Breast epithelium (tissue), 4 donors: Measurements from ENCODE around the gene COL23A1. TPM values are rescaled to one million over a fixed set of nuclear protein-coding genes. Genes with fewer than 3 reads are reported as not detected.

Experiments
- DNase-seq, 2 donors: peaks; one replicate each; pipeline ENCODE4 v3.0.0-alpha.2; 2019; ENCODE audit warnings: low spot score in 2 of 2
- H3K27ac ChIP-seq, 2 donors: fragments of 200-600 bp; sonication (generic) in 1 of 2; one replicate each; pipeline ENCODE4 v1.5.1; 2016 to 2019; ENCODE audit warnings: mild to moderate bottlenecking in 1 of 2
- H3K27me3 ChIP-seq, 2 donors: fragments of 200-600 bp; sonication (generic) in 1 of 2; one replicate each; pipeline versions ENCODE4 v1.5.1 to v1.6.0; 2017 to 2019; ENCODE audit warnings: control low read depth in 1 of 2, mild to moderate bottlenecking in 1 of 2
- H3K36me3 ChIP-seq: fragments of 200-600 bp; one replicate; pipeline ENCODE4 v1.5.1; 2019
- H3K4me1 ChIP-seq, 2 donors: fragments of 200-600 bp; sonication (generic); one replicate each; pipeline ENCODE4 v1.5.1; 2016 to 2019; ENCODE audit warnings: control low read depth in 1 of 2
- H3K4me3 ChIP-seq, 3 donors: fragments of 200-600 bp; sonication (generic); 1 replicate in 2 of 3; 2 replicates in 1 of 3; pipeline ENCODE4 v1.5.1; 2016 to 2019; ENCODE audit warnings: mild to moderate bottlenecking in 3 of 3, moderate library complexity in 2 of 3
- H3K9me3 ChIP-seq, 2 donors: fragments of 200-600 bp; sonication (generic) in 1 of 2; one replicate each; pipeline ENCODE4 v1.5.1; 2016 to 2019; ENCODE audit warnings: control low read depth in 1 of 2
- POLR2A ChIP-seq: fragments of 450-650 bp; IDR thresholded peaks from one replicate; pipeline ENCODE4 v1.6.1; 2016; ENCODE audit warnings: antibody characterized with exemption, mild to moderate bottlenecking, moderate library complexity
- POLR2AphosphoS5 ChIP-seq, 3 donors: sonication (generic); formaldehyde crosslinking; IDR thresholded peaks; one replicate each; pipeline ENCODE4 v1.6.1; 2017; ENCODE audit warnings: antibody characterized with exemption in 3 of 3
- intact Hi-C: fragments of 100-400 bp; cut with DNase I; formaldehyde crosslinking; loops from one replicate; pipeline ENCODE4 v1.15.1; 2023; ENCODE audit warnings: low total_unique reads
- total RNA-seq, 3 donors: library from RNA; depleted of rRNA; stranded (reverse); fragments of >200 nt; gene quantifications; one replicate each; pipeline ENCODE4 v1.1.0, GENCODE V29; 2016
- TF ChIP-seq, protein P1 (sequence below), 3 donors: fragments of 450-650 bp; IDR thresholded peaks; one replicate each; pipeline ENCODE4 v1.5.1; 2016 to 2017; ENCODE audit warnings: antibody characterized with exemption in 3 of 3, mild to moderate bottlenecking in 3 of 3, moderate library complexity in 3 of 3

COL23A1 gene
- total RNA-seq, 3 donors from 2014 or later, result 0.32 to 3.3 (median 2.6) TPM

DNA sequence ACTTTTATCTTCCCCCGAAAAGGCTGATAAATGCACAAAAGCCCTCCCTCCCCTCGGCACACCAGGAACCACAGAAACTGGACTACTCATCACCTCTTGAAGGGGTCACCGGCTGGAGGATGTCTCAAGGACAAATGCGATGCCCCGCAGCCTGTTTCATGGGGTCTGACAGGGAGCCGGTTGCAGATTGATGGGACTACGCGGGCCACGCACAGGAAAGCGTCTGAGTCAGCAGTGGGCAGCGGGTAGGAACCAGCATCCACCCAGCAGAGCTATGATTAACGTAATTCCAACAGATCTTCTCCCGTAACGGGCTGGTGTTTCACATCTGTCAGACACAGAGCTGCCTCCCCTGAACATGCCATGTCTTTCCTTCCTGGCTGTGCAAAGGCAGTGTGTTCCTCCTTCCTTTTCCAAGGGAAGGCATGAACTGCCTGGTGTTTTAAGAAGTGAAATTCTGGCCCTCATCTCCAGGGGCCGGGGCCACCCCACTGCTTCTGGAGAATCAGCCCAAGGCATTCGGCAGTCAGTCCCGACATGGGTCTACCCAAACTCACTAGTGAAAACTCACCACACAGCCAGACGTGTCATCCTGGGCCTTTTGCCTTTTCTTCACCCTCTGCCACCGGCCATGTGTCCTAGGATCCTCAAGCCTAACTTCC is 213.1 kb downstream of the COL23A1 start:
- no peak overlapping the region for H3K4me3 ChIP-seq

DNA sequence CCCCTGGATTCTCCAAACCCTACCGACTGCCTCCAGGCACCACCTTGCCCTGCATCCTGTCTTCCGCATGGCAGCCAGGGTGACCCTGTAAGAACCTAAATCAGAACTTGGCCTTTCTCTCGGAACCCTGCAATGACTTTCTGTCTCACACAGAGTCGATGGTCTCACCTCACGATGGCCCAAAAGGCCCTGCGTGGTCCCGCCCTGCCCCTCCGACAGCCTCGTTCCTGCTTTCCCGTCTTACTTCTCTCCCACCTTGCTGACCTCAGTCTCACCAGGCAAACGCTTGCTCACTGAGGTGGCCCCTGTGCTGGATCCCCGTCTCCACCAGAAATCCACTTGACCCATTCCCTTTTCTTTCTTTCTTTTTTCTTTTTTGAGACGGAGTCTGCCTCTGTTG is 214.8 kb downstream of the COL23A1 start:
- intact Hi-C loops, result no loop called here
- H3K4me3 ChIP-seq, result no peak overlapping the region
- DNase-seq, result no peak
- TF ChIP-seq, protein P1, sequence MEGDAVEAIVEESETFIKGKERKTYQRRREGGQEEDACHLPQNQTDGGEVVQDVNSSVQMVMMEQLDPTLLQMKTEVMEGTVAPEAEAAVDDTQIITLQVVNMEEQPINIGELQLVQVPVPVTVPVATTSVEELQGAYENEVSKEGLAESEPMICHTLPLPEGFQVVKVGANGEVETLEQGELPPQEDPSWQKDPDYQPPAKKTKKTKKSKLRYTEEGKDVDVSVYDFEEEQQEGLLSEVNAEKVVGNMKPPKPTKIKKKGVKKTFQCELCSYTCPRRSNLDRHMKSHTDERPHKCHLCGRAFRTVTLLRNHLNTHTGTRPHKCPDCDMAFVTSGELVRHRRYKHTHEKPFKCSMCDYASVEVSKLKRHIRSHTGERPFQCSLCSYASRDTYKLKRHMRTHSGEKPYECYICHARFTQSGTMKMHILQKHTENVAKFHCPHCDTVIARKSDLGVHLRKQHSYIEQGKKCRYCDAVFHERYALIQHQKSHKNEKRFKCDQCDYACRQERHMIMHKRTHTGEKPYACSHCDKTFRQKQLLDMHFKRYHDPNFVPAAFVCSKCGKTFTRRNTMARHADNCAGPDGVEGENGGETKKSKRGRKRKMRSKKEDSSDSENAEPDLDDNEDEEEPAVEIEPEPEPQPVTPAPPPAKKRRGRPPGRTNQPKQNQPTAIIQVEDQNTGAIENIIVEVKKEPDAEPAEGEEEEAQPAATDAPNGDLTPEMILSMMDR (IDR thresholded peaks at IDR 0.05), result no peak
- TF ChIP-seq POLR2A (no peak), POLR2AphosphoS5 (IDR thresholded peaks at IDR 0.05) (no peak)
- peaks cover 0 to 10% of the 10 kb centered on the region in 2 donors for H3K4me1 ChIP-seq
- no peaks in the 10 kb centered on the region for H3K36me3 ChIP-seq
- H3K27me3 ChIP-seq, result no peaks in the 10 kb centered on the region
- no peak overlapping the region for H3K27ac ChIP-seq
- H3K9me3 ChIP-seq, result no peaks in the 10 kb centered on the region

More for the DNA sequence above, 213.1 kb downstream of the COL23A1 start:
- Histone ChIP-seq H3K27me3 (no peaks in the 10 kb centered on the region), H3K36me3 (no peaks in the 10 kb centered on the region), H3K9me3 (no peaks in the 10 kb centered on the region), H3K27ac (no peak overlapping the region), H3K4me1 (no peaks in the 10 kb centered on the region)
- intact Hi-C loops, result no loop called here
- TF ChIP-seq, protein P1 (IDR thresholded peaks at IDR 0.05), result no peak
- TF ChIP-seq POLR2A, result no peak
- no peak for TF ChIP-seq POLR2AphosphoS5 (IDR thresholded peaks at IDR 0.05)
- no peak for DNase-seq

DNA sequence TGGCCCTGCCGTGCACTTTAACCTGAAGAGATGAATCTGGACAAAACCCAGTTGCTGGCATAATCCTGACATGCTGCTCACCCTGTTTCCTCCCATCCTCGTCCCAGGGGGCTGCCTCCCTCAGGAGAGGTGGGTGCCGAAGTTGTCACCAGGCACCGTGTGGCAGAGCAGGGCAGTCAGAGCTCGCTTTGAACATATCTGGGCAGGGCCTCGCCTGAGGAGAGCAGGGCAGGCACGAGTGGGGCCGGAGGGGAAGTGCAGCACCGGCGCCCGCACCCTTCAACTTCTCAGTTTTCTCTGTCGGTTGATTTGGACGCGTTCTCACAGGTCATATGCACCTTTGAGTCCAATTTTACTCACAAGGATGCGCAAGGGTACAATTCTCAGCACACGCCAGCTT is 216.5 kb downstream of the COL23A1 start:
- Histone ChIP-seq H3K9me3 (peaks cover 0 to 4% of the 10 kb centered on the region in 2 donors), H3K4me3 (no peak overlapping the region), H3K4me1 (peaks cover 0 to 10% of the 10 kb centered on the region in 2 donors), H3K36me3 (no peaks in the 10 kb centered on the region), H3K27ac (no peak overlapping the region), H3K27me3 (no peaks in the 10 kb centered on the region)
- intact Hi-C loops, result no loop called here
- no peak for DNase-seq
- no peak for TF ChIP-seq POLR2AphosphoS5 (IDR thresholded peaks at IDR 0.05)
- TF ChIP-seq, protein P1 (IDR thresholded peaks at IDR 0.05), result no peak
- TF ChIP-seq POLR2A, result no peak

DNA sequence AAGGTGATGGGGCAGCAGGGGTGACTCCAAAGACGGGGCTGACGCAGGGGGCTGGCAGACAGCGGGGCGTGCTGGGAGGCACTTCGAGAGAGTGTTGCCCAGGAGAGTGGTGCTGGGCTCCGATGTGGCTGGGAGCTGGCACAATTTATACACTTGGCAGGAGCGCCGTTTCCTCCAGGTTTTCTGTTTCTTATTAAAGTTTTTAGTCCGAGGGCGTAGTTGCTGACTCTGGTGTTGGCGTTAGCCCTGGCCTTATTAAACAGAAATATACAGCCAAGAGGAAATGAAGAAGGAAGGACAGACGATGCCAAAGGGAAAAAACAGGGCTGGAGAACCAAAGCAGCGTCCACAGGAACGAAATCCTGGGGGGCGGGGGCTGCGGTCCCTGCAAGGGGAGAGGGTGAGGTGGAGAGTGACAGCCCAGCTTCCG is 218.0 kb downstream of the COL23A1 start:
- H3K27me3 ChIP-seq, result no peaks in the 10 kb centered on the region
- DNase-seq, result peak in 1 of 2 donors; percentile 36
- no peak for TF ChIP-seq POLR2AphosphoS5 (IDR thresholded peaks at IDR 0.05)
- TF ChIP-seq, protein P1 (IDR thresholded peaks at IDR 0.05), result no peak
- TF ChIP-seq POLR2A, result no peak
- H3K4me1 ChIP-seq, result peaks cover 0 to 10% of the 10 kb centered on the region in 2 donors
- no peaks in the 10 kb centered on the region for H3K36me3 ChIP-seq
- peaks cover 0 to 4% of the 10 kb centered on the region in 2 donors for H3K9me3 ChIP-seq
- intact Hi-C loops, result no loop called here
- peak overlapping the region; percentile 14 to 55 (median 29) for H3K4me3 ChIP-seq
- H3K27ac ChIP-seq, result peak overlapping the region; percentile 72 to 78

DNA sequence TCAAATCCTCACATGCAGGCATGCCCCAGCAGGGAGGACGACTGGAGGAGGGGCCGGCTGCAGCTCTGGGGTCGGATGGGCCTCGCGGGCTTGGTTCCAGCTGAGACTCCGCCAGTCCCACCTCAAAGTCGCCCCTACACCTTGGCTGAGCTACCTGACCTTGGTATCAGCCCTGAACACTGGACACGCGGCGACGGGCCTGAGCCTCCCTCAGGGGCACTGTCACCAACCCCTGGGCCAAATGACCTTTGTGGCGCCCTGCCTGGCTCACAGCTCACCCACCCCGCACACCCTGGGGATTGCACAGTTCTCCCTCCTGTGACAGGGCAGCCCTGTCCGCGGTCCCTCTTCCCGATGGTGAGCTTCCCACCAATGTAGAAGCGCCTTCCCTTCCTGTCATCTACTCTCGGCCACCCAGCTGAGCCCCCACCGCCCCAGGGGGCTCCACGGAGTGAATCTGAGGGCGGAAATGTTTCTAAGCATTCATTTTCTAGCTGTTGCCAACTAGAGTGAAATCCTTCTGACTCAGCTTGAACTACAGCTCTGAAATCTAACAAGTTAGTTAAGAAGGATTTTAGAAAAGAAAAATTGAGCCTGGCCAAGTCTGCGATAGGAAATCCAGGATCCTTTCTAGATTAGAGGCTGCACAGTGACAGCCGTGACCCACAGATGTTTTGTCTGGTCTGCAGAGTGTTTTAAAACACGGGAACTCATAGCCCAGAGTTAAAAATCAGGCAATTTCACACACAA is 218.7 kb downstream of the COL23A1 start:
- TF ChIP-seq, protein P1 (IDR thresholded peaks at IDR 0.05), result no peak
- TF ChIP-seq POLR2A (no peak), POLR2AphosphoS5 (IDR thresholded peaks at IDR 0.05) (no peak)
- H3K27ac ChIP-seq, result peak overlapping the region; percentile 72 to 78
- peak overlapping the region; percentile 14 to 55 (median 29) for H3K4me3 ChIP-seq
- no peaks in the 10 kb centered on the region for H3K27me3 ChIP-seq
- H3K4me1 ChIP-seq, result peaks cover 0 to 10% of the 10 kb centered on the region in 2 donors
- DNase-seq, result no peak
- H3K9me3 ChIP-seq, result peaks cover 0 to 4% of the 10 kb centered on the region in 2 donors
- H3K36me3 ChIP-seq, result no peaks in the 10 kb centered on the region
- intact Hi-C loops, result no loop called here
